IMR-90 (cell line): ENCODE data around the gene CLDN6. TPM values are rescaled to one million over a fixed set of nuclear protein-coding genes. Genes with fewer than 3 reads are reported as not detected.

ENCODE experiments used
- ATAC-seq: fragments of 200-7000 bp; cut with Tn5 transposase; 2 replicates; pipeline ENCODE4 v1.9.1; 2020; ENCODE audit warnings: low read depth, mild to moderate bottlenecking, moderate library complexity
- BruUV-seq: library from RNA; stranded (reverse); fragments of 400-500 nt; replicated peaks from 2 replicates; lab custom pipeline; 2021; lab: Mats Ljungman, UMichigan
- CTCF ChIA-PET: fragments of 300-600 bp; formaldehyde crosslinking; extraction: SDS; loops from one replicate; lab custom pipeline; 2021; ENCODE audit warnings: antibody characterized with exemption; lab: Yijun Ruan, JAX
- POLR2A ChIA-PET: fragments of 300-600 bp; sonication (Branson Sonifier 250); formaldehyde crosslinking; loops from one replicate; lab custom pipeline; 2022; ENCODE audit warnings: antibody characterized with exemption; ENCODE audit not compliant: unreplicated experiment; lab: Charles Lee
- DNase-seq: peaks from one replicate; pipeline ENCODE4 v3.0.0; 2013
- H2AFZ ChIP-seq: replicated peaks from 2 replicates; pipeline ENCODE3; 2013; ENCODE audit warnings: low read length, mild to moderate bottlenecking; ENCODE audit not compliant: poor library complexity
- H2AK5ac ChIP-seq: 2 replicates; pipeline ENCODE4 v1.6.1; 2013; ENCODE audit warnings: low read depth, low read length, inconsistent platforms
- H2AK9ac ChIP-seq: replicated peaks from 2 replicates; pipeline ENCODE3; 2013; ENCODE audit warnings: mild to moderate bottlenecking, low read depth, low read length, moderate library complexity; ENCODE audit not compliant: poor library complexity
- H2BK120ac ChIP-seq: 2 replicates; pipeline ENCODE4 v1.6.1; 2013; ENCODE audit warnings: low read depth, low read length, inconsistent platforms
- H2BK15ac ChIP-seq: 3 replicates; pipeline ENCODE4 v1.6.1; 2013; ENCODE audit warnings: low read depth, low read length, inconsistent platforms
- H2BK20ac ChIP-seq: 2 replicates; pipeline ENCODE4 v1.6.1; 2013; ENCODE audit warnings: low read depth, mild to moderate bottlenecking, inconsistent platforms, low read length, moderate library complexity
- H2BK5ac ChIP-seq: 2 replicates; pipeline ENCODE4 v1.6.1; 2013; ENCODE audit warnings: mild to moderate bottlenecking, low read depth, low read length, inconsistent platforms; ENCODE audit not compliant: poor library complexity, severe bottlenecking
- H3K14ac ChIP-seq: replicated peaks from 2 replicates; pipeline ENCODE4 v1.6.1; 2013; ENCODE audit warnings: low read depth, low read length, inconsistent platforms
- H3K18ac ChIP-seq: 2 replicates; pipeline ENCODE4 v1.6.1; 2013; ENCODE audit warnings: low read depth, low read length, control low read depth
- H3K23ac ChIP-seq: 2 replicates; pipeline ENCODE4 v1.6.1; 2013; ENCODE audit warnings: low read depth, low read length, inconsistent platforms
- H3K27ac ChIP-seq: 2 replicates; pipeline ENCODE4 v1.5.1; 2013; ENCODE audit warnings: mild to moderate bottlenecking, control low read depth, low read length; ENCODE audit not compliant: insufficient read depth
- H3K27me3 ChIP-seq: 2 replicates; pipeline ENCODE4 v1.6.1; 2013; ENCODE audit warnings: low read length; ENCODE audit not compliant: control insufficient read depth, insufficient read depth
- H3K36me3 ChIP-seq: 2 replicates; pipeline ENCODE4 v1.6.1; 2013; ENCODE audit warnings: low read length, mixed read lengths; ENCODE audit not compliant: control insufficient read depth, insufficient read depth
- H3K4ac ChIP-seq: 2 replicates; pipeline ENCODE4 v1.6.1; 2013; ENCODE audit warnings: low read depth, low read length, inconsistent platforms
- H3K4me1 ChIP-seq: 2 replicates; pipeline ENCODE4 v1.6.1; 2013; ENCODE audit warnings: low read length, mixed read lengths; ENCODE audit not compliant: control insufficient read depth, insufficient read depth
- H3K4me2 ChIP-seq: 2 replicates; pipeline ENCODE4 v1.6.1; 2013; ENCODE audit warnings: low read depth, mild to moderate bottlenecking, control low read depth, low read length, moderate library complexity
- H3K4me3 ChIP-seq: 2 replicates; pipeline ENCODE4 v1.5.1; 2013; ENCODE audit warnings: low read depth, mild to moderate bottlenecking, control low read depth, low read length, moderate library complexity; ENCODE audit not compliant: insufficient read depth
- H3K56ac ChIP-seq: 2 replicates; pipeline ENCODE4 v1.6.1; 2013; ENCODE audit warnings: low read length, inconsistent platforms; ENCODE audit not compliant: insufficient read depth; ENCODE audit errors: extremely low read depth
- H3K79me1 ChIP-seq, 2 experiments: 2 replicates each; pipeline ENCODE4 v1.6.1; 2013; ENCODE audit warnings: low read length in 2 of 2, inconsistent platforms in 1 of 2, low read depth in 1 of 2
- H3K9ac ChIP-seq: 2 replicates; pipeline ENCODE4 v1.6.1; 2013; ENCODE audit warnings: low read depth, low read length, control low read depth
- H3K9me1 ChIP-seq: 2 replicates; pipeline ENCODE4 v1.6.1; 2013; ENCODE audit warnings: low read length, inconsistent platforms; ENCODE audit not compliant: insufficient read depth
- H3K9me3 ChIP-seq: 2 replicates; pipeline ENCODE4 v1.6.1; 2013; ENCODE audit warnings: low read length; ENCODE audit not compliant: control insufficient read depth, insufficient read depth
- H4K20me1 ChIP-seq: 2 replicates; pipeline ENCODE4 v1.6.1; 2013; ENCODE audit warnings: low read length, inconsistent platforms; ENCODE audit not compliant: insufficient read depth
- H4K5ac ChIP-seq: 2 replicates; pipeline ENCODE4 v1.6.1; 2013; ENCODE audit warnings: mild to moderate bottlenecking, low read depth, low read length, control low read depth
- H4K8ac ChIP-seq, 2 experiments: 2 replicates each; pipeline ENCODE4 v1.6.1; 2013; ENCODE audit warnings: low read depth in 2 of 2, low read length in 2 of 2, control low read depth in 1 of 2, inconsistent platforms in 1 of 2
- H4K91ac ChIP-seq: 2 replicates; pipeline ENCODE4 v1.6.1; 2013; ENCODE audit warnings: low read depth, low read length, inconsistent platforms; ENCODE audit not compliant: insufficient read depth
- BHLHE40 ChIP-seq: fragments of 150-350 bp; IDR thresholded peaks from 2 replicates; pipeline ENCODE4 v1.6.1; 2016; ENCODE audit warnings: mild to moderate bottlenecking, low read depth, low read length
- CEBPB ChIP-seq: IDR thresholded peaks from 2 replicates; pipeline ENCODE4 v1.6.1; 2012; ENCODE audit warnings: low read depth, low read length, improper control_type of control experiment
- USF2 ChIP-seq: fragments of 150-350 bp; IDR thresholded peaks from 2 replicates; pipeline ENCODE4 v1.6.1; 2017; ENCODE audit warnings: mild to moderate bottlenecking, antibody characterized with exemption, low read length, low read depth
- WGBS, 2 experiments: methylation state at CpG; one replicate each; pipeline versions ENCODE4 v1.1.5 to v1.1.7; 2013; ENCODE audit warnings: missing lambda C conversion rate in 2 of 2; ENCODE audit not compliant: insufficient read length in 1 of 2; ENCODE audit errors: extremely low coverage in 2 of 2; 5-methylcytosine and 5-hydroxymethylcytosine counted together
- dilution Hi-C: fragments of 300-500 bp; cut with HindIII; formaldehyde crosslinking; loops from one replicate; pipeline ENCODE4 v1.14.3; 2018; ENCODE audit warnings: low sequenced_read_pairs; ENCODE audit not compliant: unreplicated experiment
- in situ Hi-C: fragments of 300-500 bp; cut with MboI; formaldehyde crosslinking; loops from 3 replicates; pipeline ENCODE4 v1.14.3; 2019; ENCODE audit warnings: low sequenced_read_pairs, inconsistent platforms, mixed read lengths
- intact Hi-C: fragments of 100-400 bp; cut with micrococcal nuclease; formaldehyde crosslinking; loops from 2 replicates; pipeline ENCODE4 v1.10.0; 2022
- polyA plus RNA-seq, 3 experiments: library from polyadenylated mRNA; depleted of rRNA; stranded (reverse); fragments of >200 nt; gene quantifications; 2 replicates each; pipeline ENCODE4 v1.2.3, GENCODE V29; 2012; ENCODE audit warnings: low replicate concordance in 1 of 3
- total RNA-seq: library from RNA; depleted of rRNA; stranded (reverse); fragments of >200 nt; gene quantifications from 2 replicates; pipeline ENCODE4 v1.2.3, GENCODE V29; 2012

The CLDN6 gene
- total and polyA plus RNA-seq, 2 of the 4 experiments (the other 2 are of a cell fraction), result 0.14 TPM; not detected in 1

- no peak overlapping the region for H4K91ac ChIP-seq
- ATAC-seq (no peak), DNase-seq (no peak)
- no peak overlapping the region for H3K9ac ChIP-seq
- ChIA-PET POLR2A (no interaction called here), CTCF (interaction anchor here (2.3 kb wide), 1 partner anchor 10 kb away, joined by 7 read pairs; no protein-coding TSS in a partner anchor)
- peaks cover 65% of the 10 kb centered on the region for H3K27me3 ChIP-seq
- no peak overlapping the region for H3K27ac ChIP-seq
- H3K79me1 ChIP-seq, result no peaks in the 10 kb centered on the region
- in situ Hi-C loops, result no loop called here
- no peak overlapping the region for H3K4me3 ChIP-seq
- H3K56ac ChIP-seq, result no peak overlapping the region
- H2BK5ac ChIP-seq, result no peak overlapping the region
- no peaks in the 10 kb centered on the region for H3K36me3 ChIP-seq
- H3K18ac ChIP-seq, result no peak overlapping the region
- no peak overlapping the region for H3K23ac ChIP-seq
- H2BK20ac ChIP-seq, result no peak overlapping the region
- H2AK5ac ChIP-seq, result no peak overlapping the region
- H2AK9ac ChIP-seq, result no peak overlapping the region
- H3K9me3 ChIP-seq, result no peaks in the 10 kb centered on the region
- H4K8ac ChIP-seq, result no peak overlapping the region
- WGBS, 2 experiments, result no CpG with 5 or more reads among the region's 11 CpGs
- no peak overlapping the region for H2BK120ac ChIP-seq
- H3K9me1 ChIP-seq, result no peaks in the 10 kb centered on the region
- H3K14ac ChIP-seq, result no peak overlapping the region
- TF ChIP-seq CEBPB (peak; percentile 53), BHLHE40 (no peak), USF2 (no peak)
- dilution Hi-C loops, result no loop called here
- no peak overlapping the region for H2AFZ ChIP-seq
- no peak overlapping the region for H3K4ac ChIP-seq
- intact Hi-C loops, result no loop called here
- H4K5ac ChIP-seq, result no peak overlapping the region
- H3K4me2 ChIP-seq, result no peak overlapping the region
- no peak overlapping the region for H2BK15ac ChIP-seq
- BruUV-seq, result no TSS peak
- no peaks in the 10 kb centered on the region for H4K20me1 ChIP-seq
- H3K4me1 ChIP-seq, result no peaks in the 10 kb centered on the region
Measured at GRCh38 chr16:3038256-3038655, 20.3 kb upstream of the CLDN6 start.
